CD4-positive, alpha-beta T cell treated with Interleukin-21 for 1 hour (primary cell): ENCODE measurements around the gene TWNK.

Experiments
- DNase-seq: peaks from one replicate; pipeline ENCODE4 v3.0.0-alpha.2; 2020

Gene TWNK

GRCh38 chr10:100986952-100987684 is at the start of gene TWNK, which contains the start of gene MRPL43:
TWNK (plus strand) TSS chr10:100987543; CDS start chr10:100988211, 668 bp downstream.
MRPL43 (minus strand) TSS chr10:100987497; CDS start chr10:100987443, 54 bp downstream.
- peak; percentile 84 for DNase-seq

- DNase-seq, result no peak
Measured at GRCh38 chr10:100939763-100940344, 47.5 kb upstream of the TWNK start.

GRCh38 chr10:100942229-100942628 is 45.1 kb upstream of the TWNK start:
- no peak for DNase-seq

GRCh38 chr10:100943508-100943907 is 43.8 kb upstream of the TWNK start:
- DNase-seq, result no peak

GRCh38 chr10:100945754-100946153 is 41.6 kb upstream of the TWNK start:
- no peak for DNase-seq

GRCh38 chr10:100948916-100949315 is 38.4 kb upstream of the TWNK start:
- DNase-seq, result no peak

GRCh38 chr10:100960251-100960650 is 27.1 kb upstream of the TWNK start:
- DNase-seq, result no peak

- no peak for DNase-seq
Measured at GRCh38 chr10:100962351-100963080, 24.8 kb upstream of the TWNK start.

GRCh38 chr10:100963826-100964225 is 23.5 kb upstream of the TWNK start:
- no peak for DNase-seq

GRCh38 chr10:100965820-100966219 is 21.5 kb upstream of the TWNK start:
- DNase-seq, result no peak

- no peak for DNase-seq
Measured at GRCh38 chr10:100966887-100967286, 20.5 kb upstream of the TWNK start.

GRCh38 chr10:100967332-100967731 is 20.0 kb upstream of the TWNK start:
- no peak for DNase-seq

- no peak for DNase-seq
Measured at GRCh38 chr10:100968062-100968736, 19.1 kb upstream of the TWNK start.

GRCh38 chr10:100968863-100969186 is 18.5 kb upstream of the TWNK start:
- no peak for DNase-seq

GRCh38 chr10:100969187-100970075 is 17.9 kb upstream of the TWNK start, which contains the start of gene SEMA4G:
SEMA4G (plus strand) TSS chr10:100969504; CDS start chr10:100972913, 3,409 bp downstream.
- DNase-seq, result peak; percentile 39

- DNase-seq, result peak; percentile 53
Measured at GRCh38 chr10:100970076-100970913, 17.0 kb upstream of the TWNK start.

GRCh38 chr10:100970914-100971811 is 16.2 kb upstream of the TWNK start:
- DNase-seq, result no peak

GRCh38 chr10:100972115-100972903 is 15.0 kb upstream of the TWNK start:
- DNase-seq, result no peak

- DNase-seq, result no peak
Measured at GRCh38 chr10:100972904-100973535, 14.3 kb upstream of the TWNK start.
